NCI-H146 treated with DMSO at 0.1 percent for 48 hours (cell line): ENCODE results near the gene SDR9C7.
"Not testable (repeated sequence)": the region's sequence is repeated elsewhere in the genome, so short reads cannot be mapped to it uniquely, and the experiment has no call there.

ENCODE experiments used
- DNase-seq: peaks from one replicate; lab custom pipeline; 2025; ENCODE audit not compliant: unreplicated experiment; lab: John Stamatoyannopoulos, UW

Gene SDR9C7

DNA sequence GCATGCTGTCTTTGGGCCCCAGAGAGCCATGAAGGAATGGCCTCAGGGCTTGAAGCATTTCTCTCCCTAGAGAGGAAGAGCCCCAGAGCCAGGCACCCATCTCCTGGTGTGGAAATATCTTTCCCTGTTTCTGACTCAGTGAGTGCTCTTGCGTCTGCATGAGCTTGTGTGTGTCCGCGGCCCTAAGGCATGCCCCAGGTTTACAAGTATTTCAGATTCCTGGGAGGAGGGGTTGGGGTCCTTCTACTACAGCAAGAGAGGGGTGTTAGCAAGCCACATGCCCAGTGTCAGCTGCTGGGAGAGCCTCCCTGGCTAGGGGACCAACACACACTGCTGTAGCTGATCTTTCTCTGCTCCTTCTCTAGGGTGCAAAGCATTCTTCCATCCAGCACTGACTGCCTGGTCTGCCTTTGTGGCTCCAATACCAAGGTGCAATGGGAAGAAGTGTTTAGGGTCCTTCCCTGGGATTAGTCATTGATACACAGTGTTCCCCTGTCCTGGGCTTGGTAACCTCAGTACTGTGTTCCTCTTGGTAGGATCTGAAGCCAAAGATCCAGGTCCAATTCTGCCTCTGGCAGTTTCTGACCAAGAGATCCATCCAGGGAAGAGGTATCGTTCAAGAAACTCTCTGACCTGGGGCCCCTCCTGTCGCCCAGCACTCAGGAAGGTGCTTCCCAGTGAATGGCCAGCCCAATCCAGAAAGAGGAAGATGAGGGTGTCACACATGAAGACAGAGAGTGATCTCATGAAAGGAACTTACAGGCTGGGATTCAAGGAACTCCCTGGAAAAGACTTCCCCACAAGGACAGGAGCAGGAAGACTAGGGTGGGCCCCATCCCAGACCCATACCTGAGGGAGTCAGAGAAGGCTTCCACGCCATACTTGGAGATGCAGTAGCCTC lies 20.1 kb upstream of the SDR9C7 start:
- DNase-seq: no peak

DNA sequence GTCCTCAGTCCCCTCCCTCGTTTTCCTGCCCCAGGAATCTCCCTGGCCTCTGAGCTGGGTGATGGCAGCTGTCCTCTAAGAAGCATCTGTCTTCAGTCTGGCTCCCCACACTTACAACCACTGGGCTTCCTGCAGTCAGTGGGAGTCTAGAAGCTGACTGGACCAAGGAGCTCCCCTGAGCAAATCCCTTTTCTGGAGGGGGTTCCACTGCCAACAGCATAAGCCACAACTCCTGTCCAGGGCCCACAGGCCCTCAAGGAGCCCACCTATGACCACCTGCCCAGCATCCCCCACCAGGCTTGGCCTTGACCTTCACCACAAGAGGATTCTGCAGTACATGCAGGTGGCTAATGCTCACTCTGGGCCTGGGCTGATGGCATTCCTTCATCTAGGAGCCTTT lies 19.1 kb upstream of the SDR9C7 start:
- no peak for DNase-seq

DNA sequence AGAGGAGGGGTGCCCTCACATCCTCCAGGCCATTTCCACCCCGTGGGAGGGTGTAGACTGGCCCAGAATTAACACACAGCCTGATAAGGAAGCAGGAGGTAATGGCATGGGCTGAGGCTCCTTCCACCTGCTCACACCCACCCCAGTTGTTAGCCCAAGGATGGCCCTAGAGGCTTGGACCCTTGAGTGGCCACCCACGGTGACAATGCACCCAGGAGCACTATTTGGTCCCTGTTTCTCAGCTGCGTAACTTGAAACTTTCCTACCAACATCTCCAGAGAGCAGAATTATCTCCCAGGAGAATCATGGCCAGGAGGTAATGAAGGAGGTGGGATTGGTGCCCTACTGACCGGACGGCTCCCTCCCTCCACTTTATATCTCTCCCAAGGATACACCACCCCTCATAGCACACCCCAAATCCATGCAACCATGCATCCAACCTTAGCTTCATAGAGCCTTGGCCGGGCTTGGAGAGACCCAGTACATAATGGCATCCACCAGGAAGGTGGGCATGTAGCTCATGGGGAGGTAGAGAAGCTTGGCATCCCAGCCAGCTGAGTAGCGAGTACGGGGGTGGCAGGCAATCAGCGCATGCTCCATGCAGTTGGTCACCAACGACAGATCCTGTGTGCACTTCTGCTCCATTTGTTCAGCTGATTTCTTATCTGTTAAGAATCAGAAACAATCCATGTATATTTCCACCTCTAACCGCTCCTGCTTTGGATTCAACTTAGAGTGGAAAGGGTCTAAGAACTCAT lies 17.6 kb upstream of the SDR9C7 start:
- no peak for DNase-seq

DNA sequence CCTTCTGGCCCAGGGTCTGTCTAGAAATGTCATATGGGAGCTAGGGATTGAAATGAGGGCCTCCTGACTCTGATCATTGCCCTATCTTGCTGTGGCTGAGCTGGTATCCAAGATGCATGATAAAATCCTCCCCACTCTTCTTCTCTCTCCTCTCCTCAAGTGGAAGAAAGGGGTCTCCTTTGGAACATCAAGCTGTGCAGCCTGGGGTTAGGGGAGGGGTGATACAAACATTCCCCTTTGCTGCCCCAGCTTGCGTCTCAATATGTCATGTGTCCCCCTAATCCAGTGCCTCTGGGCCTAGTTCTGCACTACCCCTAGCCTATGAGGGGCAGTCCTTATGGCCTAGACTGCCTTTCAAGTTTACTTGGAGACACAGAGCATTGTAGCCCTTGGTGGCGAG lies 14.7 kb upstream of the SDR9C7 start:
- DNase-seq: no peak

DNA sequence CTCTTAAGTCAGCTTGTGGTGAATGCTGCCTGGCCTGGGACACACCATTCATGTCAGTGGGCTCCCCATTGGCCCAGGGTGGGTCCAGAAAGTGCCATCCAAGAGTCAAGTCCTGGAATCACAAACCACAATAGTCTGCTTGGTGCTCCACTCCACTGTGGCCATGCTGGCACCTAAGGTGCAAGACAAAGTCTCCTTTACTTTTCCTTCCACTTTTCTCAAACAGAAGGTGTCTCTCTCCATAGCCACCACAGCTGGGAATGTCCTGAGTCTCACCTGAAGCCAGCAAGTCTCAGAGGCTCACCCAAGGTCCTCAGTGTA lies 14.2 kb upstream of the SDR9C7 start:
- DNase-seq: no peak

DNA sequence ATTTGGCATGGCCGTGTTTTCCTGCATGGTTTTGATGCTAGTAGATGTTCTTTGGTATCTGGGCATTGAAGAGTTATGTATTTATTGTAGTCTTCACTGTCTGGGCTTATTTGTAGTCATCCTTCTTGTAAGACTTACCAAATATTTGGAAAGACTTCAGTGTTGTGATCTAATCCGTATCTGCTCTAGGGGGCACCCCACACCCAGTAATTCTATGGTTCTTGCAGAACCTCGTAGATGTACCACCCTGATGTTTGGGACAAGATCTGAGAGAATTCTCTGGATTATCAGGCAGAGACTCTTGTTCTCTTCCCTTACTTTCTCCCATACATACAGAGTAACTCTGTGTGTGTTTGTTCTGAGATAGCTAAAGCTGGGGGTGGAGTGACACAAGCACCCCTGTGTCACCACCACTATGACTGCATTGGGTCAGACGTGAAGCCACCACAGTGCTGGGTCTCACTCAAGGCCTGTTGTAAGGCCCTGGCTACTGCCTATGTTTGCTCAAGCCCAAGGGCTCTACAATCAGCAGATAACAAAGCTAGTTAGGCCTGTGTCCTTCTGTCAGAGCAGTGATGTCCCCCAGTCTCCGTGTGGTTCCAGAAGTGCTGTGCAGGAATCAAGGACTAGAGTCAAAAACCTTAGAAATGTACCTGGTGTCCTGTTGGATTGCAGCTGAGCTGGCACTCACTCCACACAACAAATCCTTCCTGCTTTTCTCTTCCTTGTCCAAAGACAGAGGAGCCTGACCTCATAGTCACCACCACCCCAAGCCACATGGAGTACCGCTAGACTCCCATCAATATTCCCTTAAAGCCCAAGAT lies 13.6 kb upstream of the SDR9C7 start:
- DNase-seq: no peak

DNA sequence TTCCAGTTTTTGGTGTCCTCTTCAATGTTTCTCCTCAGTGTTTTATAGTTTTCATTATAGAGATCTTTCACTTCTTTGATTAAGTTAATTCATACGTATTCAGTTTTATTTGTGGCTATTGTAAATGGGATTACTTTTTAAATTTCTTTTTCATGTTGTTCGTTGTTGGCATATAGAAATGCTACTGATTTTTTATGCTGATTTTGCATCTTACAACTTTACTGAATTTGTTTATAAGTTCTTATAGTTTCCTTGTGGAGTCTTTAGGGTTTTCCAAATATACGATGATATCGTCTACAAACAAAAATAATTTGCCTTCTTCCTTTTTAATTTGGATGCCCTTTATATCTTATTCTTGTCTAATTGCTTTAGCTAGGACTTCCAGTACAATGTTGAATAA lies 9.7 kb upstream of the SDR9C7 start:
- no peak for DNase-seq

DNA sequence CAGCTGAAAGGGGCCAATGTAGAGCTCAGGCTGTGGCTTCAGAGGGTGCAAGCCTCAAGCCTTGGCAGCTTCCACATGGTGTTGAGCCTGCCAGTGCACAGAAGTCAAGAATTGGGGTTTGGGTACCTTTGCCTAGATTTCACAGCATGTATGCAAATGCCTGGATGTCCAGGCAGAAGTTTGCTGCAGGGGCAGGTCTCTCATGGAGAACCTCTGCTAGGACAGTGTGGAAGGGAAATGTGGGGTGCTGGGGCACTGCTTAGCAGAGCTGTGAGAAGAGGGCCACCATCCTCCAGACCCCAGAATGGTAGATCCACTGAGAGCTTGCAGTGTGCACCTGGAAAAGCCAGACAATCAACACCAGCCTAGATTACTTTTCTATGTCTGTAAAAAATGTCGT lies 9.2 kb upstream of the SDR9C7 start:
- not testable (repeated sequence) for DNase-seq

DNA sequence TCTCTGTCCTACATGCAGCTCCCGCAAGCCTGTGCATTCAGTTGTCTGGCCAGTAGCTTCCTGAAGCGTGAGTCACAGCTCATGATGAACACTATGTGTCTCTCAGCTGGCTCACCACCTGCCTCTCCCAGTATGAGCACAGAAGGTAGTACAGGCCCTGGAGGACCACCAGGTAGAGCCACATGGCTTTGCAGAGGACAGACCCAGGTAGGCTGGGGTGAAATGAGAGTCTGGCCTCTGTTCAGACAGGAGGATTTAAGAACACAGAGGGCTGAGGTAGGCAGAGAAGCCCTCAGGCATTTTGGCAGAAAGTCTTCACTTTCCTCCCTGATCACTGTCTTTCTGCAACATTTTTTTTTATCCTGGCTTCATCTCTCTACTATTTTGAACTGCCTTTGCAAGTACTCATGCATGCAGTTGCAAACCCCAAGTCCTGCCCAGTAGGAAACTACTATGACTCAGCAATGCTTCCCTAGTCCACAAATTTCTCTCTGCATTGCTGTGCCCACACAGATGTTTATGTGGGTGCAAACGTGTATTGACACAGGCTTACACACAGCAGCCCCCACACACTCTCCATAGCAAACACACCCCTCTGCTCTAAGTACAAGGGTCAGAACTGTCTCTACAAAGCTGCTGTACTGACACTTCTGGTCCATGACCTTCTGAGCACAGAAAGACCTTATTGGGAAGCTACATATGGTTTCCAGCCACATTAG lies 7.2 kb upstream of the SDR9C7 start:
- DNase-seq: no peak

DNA sequence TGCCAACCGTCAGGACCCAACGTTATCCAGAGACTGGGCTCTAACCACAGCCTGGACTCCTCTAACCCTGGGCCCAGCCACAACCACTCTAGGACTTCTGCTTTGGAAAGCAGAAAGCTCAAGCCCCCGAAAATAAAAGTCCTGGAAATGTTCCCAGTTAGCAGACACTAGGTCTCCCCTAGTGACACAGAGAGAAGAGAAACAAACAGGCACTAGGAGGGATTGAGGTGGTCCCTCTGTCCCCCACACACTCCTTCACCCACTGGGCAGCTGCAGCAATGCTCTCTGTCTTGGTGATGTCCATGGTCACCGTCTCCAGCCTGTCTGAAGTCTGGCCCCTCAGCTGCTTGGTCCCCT lies 6.7 kb upstream of the SDR9C7 start:
- DNase-seq: not testable (repeated sequence)

DNA sequence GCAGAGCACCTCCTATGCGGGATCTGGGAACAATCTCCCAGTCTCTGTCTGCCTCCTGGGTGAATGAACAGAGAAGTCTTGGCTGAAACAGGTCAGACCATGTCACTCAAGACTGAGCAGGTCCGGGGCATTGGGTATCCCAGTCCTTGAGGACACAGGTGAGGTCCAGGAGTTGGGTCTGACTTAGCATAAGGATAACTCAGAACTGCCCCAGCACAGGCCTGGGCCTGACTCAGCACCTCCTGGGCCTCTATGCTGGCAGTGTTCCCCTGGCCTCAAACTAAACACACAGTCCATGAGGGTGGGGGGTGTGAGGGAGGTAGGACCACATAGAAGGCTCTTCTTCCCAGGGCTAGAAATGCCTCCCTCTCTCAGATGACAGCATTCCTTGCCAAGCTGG lies 1.5 kb upstream of the SDR9C7 start:
- DNase-seq: no peak

DNA sequence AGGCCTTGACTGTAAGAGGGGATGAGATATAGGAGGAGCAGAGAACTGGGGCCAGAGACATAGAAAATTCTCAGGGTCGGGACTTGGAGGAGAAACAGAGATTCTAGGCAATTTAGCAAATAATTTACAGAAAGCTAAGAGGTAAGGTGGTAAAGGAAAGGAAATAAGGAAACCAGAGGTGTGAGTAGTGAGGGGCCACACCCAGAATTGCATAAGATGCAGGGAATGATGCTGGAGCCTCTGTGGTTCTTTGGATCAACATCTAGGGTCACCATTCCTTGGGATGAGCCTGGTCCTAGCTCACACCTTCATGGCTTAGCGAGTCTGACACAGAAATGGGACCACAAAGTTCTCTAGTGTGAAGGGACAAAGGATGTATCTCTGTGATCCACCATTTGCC lies 949 bp upstream of the SDR9C7 start:
- DNase-seq: no peak

DNA sequence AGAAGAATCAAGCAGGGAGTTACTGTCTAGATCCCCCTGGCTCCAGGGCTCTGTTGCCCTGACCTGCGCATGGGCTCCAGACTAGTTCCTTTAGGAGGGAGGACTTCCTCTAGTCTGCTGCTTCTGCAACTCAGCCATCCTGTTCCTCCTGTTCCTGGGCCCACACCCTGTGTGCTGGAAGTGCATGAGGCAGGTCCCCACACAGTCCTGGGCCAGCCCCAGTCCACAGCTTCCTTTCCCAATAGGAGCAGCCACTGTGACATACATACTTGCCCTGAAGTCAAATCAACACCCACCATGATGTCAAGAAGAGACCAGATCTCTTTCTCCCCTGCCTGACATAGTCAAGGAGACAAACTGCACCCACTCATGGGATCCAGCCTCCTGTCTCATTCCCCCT lies 1.3 kb downstream of the SDR9C7 start:
- no peak for DNase-seq

DNA sequence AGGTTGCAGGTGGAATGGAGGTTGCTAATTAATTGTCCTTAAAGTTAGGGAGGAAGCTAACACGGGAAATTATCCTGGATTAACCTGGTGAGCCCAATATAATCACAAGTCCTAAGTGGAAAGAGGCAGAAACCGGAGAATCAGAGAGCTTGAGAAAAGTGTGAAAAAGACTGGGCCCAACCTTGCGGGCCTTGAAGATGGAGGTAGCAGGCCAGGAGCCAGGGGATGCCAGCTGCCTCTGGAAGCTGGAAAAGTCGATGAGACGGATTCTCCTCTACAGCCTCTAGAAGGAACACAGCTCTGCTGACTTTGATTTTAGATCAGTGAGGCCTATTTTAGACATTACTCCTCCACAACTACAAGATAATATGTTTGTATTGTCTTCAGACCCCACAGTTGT lies 2.1 kb downstream of the SDR9C7 start:
- DNase-seq: no peak

DNA sequence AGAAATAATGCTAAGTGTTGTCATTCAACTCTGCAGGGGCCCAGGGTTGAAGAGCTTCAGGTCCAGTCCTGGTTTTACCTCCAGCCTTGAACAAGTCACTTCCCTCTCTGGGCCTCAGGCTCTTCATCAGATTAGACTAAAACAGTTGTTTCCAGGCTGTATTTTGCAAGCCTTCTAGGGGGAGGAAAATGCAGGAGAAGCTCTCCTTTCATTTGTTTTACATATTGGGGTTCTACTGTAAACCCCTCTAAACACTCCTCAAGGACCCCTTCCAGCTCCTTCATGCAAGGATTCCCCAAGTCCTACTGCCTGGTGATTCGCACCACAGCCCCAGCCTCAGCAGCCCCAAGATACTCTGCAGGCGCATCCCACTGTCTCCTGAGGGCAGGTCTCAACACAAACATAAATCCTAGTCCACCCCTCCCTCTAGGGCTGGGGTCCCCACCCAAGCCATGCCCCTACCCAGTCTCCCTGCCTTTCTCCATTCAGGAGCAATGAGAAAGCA lies 2.7 kb downstream of the SDR9C7 start:
- DNase-seq: no peak

DNA sequence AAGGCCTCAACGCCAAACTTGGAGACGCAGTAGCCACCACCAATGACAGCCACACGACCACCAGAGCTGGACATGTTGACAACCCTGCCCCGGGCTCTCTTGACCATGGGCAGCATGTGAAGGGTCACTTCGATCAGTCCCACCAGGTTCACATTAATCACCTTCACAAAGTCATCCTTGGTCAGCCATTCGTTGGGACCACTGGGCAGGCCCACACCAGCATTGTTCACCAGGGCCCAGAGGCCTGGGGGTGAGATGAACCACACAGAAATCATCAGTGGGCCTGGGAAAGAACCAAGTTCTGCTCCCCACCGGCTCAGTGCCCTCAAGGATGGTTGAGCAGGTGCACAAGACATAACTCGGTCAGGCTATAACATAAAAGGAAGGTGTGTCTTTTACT lies 4.0 kb downstream of the SDR9C7 start:
- DNase-seq: no peak

DNA sequence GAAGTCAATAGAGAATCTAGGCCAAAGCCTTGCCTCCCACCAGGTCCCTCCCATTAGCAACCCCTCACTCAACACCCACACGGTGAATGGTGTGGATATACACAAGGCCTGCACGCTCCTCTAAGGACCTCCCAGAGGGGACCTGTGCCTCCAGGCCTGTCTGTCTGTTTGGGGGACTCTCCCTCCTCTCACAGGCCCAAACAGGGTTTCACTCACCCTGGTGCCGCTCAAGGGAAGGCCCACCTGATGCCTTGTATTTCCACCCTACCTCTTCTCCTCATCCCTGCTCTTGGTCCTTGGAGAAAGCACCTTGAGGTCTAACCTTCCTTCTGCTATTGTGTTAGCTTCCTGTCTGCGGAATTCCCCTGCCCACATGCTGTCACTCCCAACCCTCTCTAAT lies 4.4 kb downstream of the SDR9C7 start:
- DNase-seq: no peak

DNA sequence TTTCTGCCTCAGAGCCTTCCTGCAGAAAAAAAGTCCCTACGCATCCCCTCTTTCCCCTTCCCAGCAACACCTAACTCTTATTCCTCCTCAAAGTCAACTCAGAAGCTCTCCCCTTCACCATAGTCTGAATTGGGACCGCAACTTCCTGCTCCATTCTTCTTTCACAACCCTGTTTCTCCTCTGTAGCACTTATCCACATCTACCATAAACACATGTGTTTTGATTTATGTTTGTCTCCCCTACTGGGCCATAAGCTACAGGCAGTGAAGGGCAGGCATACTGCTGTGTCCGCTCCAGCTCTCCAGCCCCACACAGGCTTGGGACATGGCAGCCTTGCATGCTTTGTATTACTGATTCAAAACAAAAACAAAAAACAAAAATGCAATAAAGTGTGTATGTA lies 5.9 kb downstream of the SDR9C7 start:
- DNase-seq: no peak

DNA sequence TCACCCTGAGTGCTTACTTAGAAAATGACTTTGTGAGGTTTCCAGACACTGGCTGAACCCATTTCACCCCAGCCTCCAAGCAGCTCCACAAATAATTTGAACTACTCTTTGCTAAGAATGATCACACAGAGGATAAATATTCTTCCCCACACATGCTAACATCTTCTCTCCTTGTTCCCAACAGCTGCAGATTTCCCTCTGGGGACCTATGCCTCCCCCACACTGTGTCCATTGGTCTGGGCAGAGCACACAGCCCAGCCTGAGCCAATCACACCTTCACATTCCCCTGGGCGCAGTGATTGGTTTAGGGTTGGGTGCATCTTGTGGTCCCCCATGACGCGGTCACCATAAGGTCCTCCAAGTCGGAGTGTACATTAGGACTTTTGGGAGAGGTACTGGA lies 6.9 kb downstream of the SDR9C7 start:
- DNase-seq: no peak

DNA sequence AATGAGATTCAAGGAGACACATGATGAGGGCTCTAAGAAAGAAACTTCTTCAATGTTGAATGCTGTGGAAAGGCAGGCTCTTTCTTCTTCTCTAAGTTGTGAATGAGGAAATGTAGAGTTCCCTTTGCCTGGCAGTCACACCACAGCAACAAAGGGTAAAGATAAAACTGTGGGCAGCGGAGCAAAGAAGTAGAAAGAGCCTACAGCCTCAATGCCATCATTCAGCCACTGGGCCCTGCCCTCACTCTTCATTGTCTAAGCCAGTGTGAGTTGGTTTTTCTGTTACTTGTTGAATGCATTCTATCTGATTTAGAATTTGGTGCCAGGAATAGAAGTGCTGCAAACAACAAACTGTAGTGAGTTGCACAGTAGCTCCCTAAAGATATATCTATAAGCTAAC lies 12.2 kb downstream of the SDR9C7 start:
- DNase-seq: no peak

DNA sequence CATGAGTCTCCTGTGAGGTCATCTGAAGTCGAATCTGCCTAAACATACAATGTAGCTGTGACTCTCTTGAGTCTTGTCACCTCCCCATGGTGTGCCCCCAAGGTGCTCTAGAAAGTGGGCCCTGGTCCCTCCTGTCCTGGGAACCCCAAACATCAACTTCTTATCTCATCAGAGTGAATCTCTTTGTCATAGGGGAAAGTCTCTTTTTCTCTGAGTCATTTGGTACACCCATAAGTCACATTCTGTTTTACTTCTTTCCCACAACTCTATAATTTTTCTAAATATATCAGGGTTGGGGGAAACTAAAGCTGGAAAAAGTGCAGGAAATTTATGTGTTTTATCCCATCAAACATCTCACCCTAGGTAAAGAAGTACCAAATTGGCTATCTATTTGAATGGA lies 12.9 kb downstream of the SDR9C7 start:
- DNase-seq: no peak
